OCI-LY3 (cell line): ENCODE data around the gene SNTG2.

Experiments used
- H2AFZ ChIP-seq: fragments of 200-600, 300-600 bp; shearing (Covaris generic); 2 replicates; pipeline ENCODE4 v1.6.0; 2014; ENCODE audit warnings: antibody characterized with exemption, low read depth, low read length
- H3K27ac ChIP-seq: fragments of 200-600, 300-600 bp; sonication (generic); 2 replicates; pipeline ENCODE4 v1.5.1; 2014; ENCODE audit warnings: mild to moderate bottlenecking, low read length, moderate library complexity, mixed read lengths
- H3K27me3 ChIP-seq: fragments of 200-600, 300-600 bp; sonication (generic); 2 replicates; pipeline ENCODE4 v1.6.1; 2014; ENCODE audit warnings: low read depth, low read length, mixed read lengths
- H3K36me3 ChIP-seq: fragments of 200-600, 300-600 bp; sonication (generic); replicated peaks from 2 replicates; pipeline ENCODE3; 2014; ENCODE audit warnings: low read depth, low read length, mixed read lengths
- H3K4me1 ChIP-seq: fragments of 300-600, 200-600 bp; sonication (generic); 2 replicates; pipeline ENCODE4 v1.6.1; 2014; ENCODE audit warnings: low read length, mixed read lengths
- H3K4me2 ChIP-seq: fragments of 200-600, 300-600 bp; sonication (generic); 2 replicates; pipeline ENCODE4 v1.6.1; 2014; ENCODE audit warnings: low read length, mixed read lengths
- H3K4me3 ChIP-seq: fragments of 300-600, 200-600 bp; sonication (generic); 2 replicates; pipeline ENCODE4 v1.5.1; 2014; ENCODE audit warnings: antibody characterized with exemption, mild to moderate bottlenecking, low read length, moderate library complexity
- H3K79me2 ChIP-seq: fragments of 300-600, 200-600 bp; shearing (Covaris generic); 2 replicates; pipeline ENCODE4 v1.6.1; 2014; ENCODE audit warnings: mild to moderate bottlenecking, low read length, mixed read lengths
- H3K9ac ChIP-seq: fragments of 300-600, 200-600 bp; shearing (Covaris generic); 2 replicates; pipeline ENCODE4 v1.6.0; 2014; ENCODE audit warnings: mild to moderate bottlenecking, low read length, moderate library complexity
- H3K9me3 ChIP-seq: fragments of 200-600, 300-600 bp; shearing (Covaris generic); 2 replicates; pipeline ENCODE4 v1.6.1; 2014; ENCODE audit warnings: low read length, mixed read lengths; ENCODE audit not compliant: insufficient read depth
- H4K20me1 ChIP-seq: fragments of 200-600, 300-600 bp; sonication (generic); 2 replicates; pipeline ENCODE4 v1.6.1; 2016; ENCODE audit warnings: low read length, mixed read lengths; ENCODE audit not compliant: insufficient read depth
- CTCF ChIP-seq: fragments of 200-600, 300-600 bp; sonication (generic); IDR thresholded peaks from 2 replicates; pipeline ENCODE4 v1.5.1; 2014; ENCODE audit warnings: antibody characterized with exemption, low read length, low read depth
- EZH2phosphoT487 ChIP-seq: fragments of 200-600 bp; shearing (Covaris generic); IDR thresholded peaks from 2 replicates; pipeline ENCODE4 v1.6.1; 2018; ENCODE audit warnings: antibody characterized with exemption, mixed run types, low read depth

The SNTG2 gene

GRCh38 chr2:1328684-1329083 is 378.0 kb downstream of the SNTG2 start:
- H4K20me1 ChIP-seq = no peaks in the 10 kb centered on the region
- H3K27ac ChIP-seq = no peak overlapping the region
- TF ChIP-seq EZH2phosphoT487 = no peak
- no peak for TF ChIP-seq CTCF
- no peaks in the 10 kb centered on the region for H3K27me3 ChIP-seq
- no peaks in the 10 kb centered on the region for H3K4me1 ChIP-seq
- no peak overlapping the region for H3K4me3 ChIP-seq
- H3K4me2 ChIP-seq = no peak overlapping the region
- no peaks in the 10 kb centered on the region for H3K36me3 ChIP-seq
- no peaks in the 10 kb centered on the region for H3K9me3 ChIP-seq
- H3K9ac ChIP-seq = no peak overlapping the region
- no peaks in the 10 kb centered on the region for H3K79me2 ChIP-seq
- no peak overlapping the region for H2AFZ ChIP-seq

GRCh38 chr2:1339388-1340140 is 388.9 kb downstream of the SNTG2 start:
- Histone ChIP-seq H3K4me2 (no peak overlapping the region), H2AFZ (no peak overlapping the region), H3K9ac (no peak overlapping the region), H3K9me3 (no peaks in the 10 kb centered on the region), H3K79me2 (no peaks in the 10 kb centered on the region), H3K27ac (no peak overlapping the region), H3K4me1 (no peaks in the 10 kb centered on the region), H4K20me1 (no peaks in the 10 kb centered on the region), H3K4me3 (no peak overlapping the region), H3K27me3 (no peaks in the 10 kb centered on the region; the same call in 1 of the 2 replicates), H3K36me3 (no peaks in the 10 kb centered on the region)
- no peak for TF ChIP-seq EZH2phosphoT487
- no peak for TF ChIP-seq CTCF

GRCh38 chr2:1340141-1340512 is 389.5 kb downstream of the SNTG2 start:
- no peaks in the 10 kb centered on the region for H4K20me1 ChIP-seq
- no peak overlapping the region for H3K27ac ChIP-seq
- TF ChIP-seq CTCF (no peak), EZH2phosphoT487 (no peak)
- no peaks in the 10 kb centered on the region for H3K79me2 ChIP-seq
- H3K27me3 ChIP-seq = no peaks in the 10 kb centered on the region; the same call in 1 of the 2 replicates
- H3K4me2 ChIP-seq = no peak overlapping the region
- H3K4me3 ChIP-seq = no peak overlapping the region
- no peaks in the 10 kb centered on the region for H3K36me3 ChIP-seq
- no peaks in the 10 kb centered on the region for H3K4me1 ChIP-seq
- H3K9ac ChIP-seq = no peak overlapping the region
- H2AFZ ChIP-seq = no peak overlapping the region
- H3K9me3 ChIP-seq = no peaks in the 10 kb centered on the region

- Histone ChIP-seq H2AFZ (no peak overlapping the region), H3K27me3 (no peaks in the 10 kb centered on the region; the same call in 1 of the 2 replicates), H4K20me1 (no peaks in the 10 kb centered on the region), H3K4me1 (no peaks in the 10 kb centered on the region), H3K79me2 (no peaks in the 10 kb centered on the region), H3K27ac (no peak overlapping the region), H3K9me3 (no peaks in the 10 kb centered on the region), H3K4me3 (no peak overlapping the region), H3K9ac (no peak overlapping the region), H3K4me2 (no peak overlapping the region), H3K36me3 (no peaks in the 10 kb centered on the region)
- TF ChIP-seq CTCF (no peak), EZH2phosphoT487 (no peak)
These were observed 390.9 kb downstream of the SNTG2 start for GRCh38 chr2:1341404-1342120.
